PC-3 (cell line): ENCODE results near the gene SV2C. TPM values are rescaled to one million over a fixed set of nuclear protein-coding genes. Genes with fewer than 3 reads are reported as not detected.

Source experiments
- ATAC-seq: fragments of 200-7000 bp; cut with Tn5 transposase; 2 replicates; pipeline ENCODE4 v1.9.1; 2020; ENCODE audit warnings: mild to moderate bottlenecking, moderate library complexity
- BruUV-seq: library from RNA; stranded (reverse); fragments of 400-500 nt; replicated peaks from 2 replicates; lab custom pipeline; 2021; lab: Mats Ljungman, UMichigan
- CTCF ChIA-PET: fragments of 300-600 bp; sonication (Branson Sonifier 250); formaldehyde crosslinking; loops from one replicate; lab custom pipeline; 2022; ENCODE audit warnings: antibody characterized with exemption; lab: Charles Lee
- POLR2A ChIA-PET: fragments of 300-600 bp; sonication (Branson Sonifier 250); formaldehyde crosslinking; loops from one replicate; lab custom pipeline; 2022; ENCODE audit warnings: antibody characterized with exemption; ENCODE audit not compliant: unreplicated experiment; lab: Charles Lee
- DNase-seq: peaks from one replicate; pipeline ENCODE4 v3.0.0-alpha.2; 2015
- H2AFZ ChIP-seq: fragments of 300-600 bp; sonication (generic); 2 replicates; pipeline ENCODE4 v1.6.0; 2016; ENCODE audit warnings: antibody characterized with exemption, low read length
- H3F3A ChIP-seq: fragments of 300-600 bp; sonication (generic); one replicate; pipeline ENCODE4 v1.6.0; 2017; ENCODE audit warnings: antibody characterized with exemption, low read length, control low read depth, mild to moderate bottlenecking; ENCODE audit not compliant: unreplicated experiment
- H3K27ac ChIP-seq: fragments of 300-600 bp; sonication (generic); 2 replicates; pipeline ENCODE4 v1.5.1; 2016; ENCODE audit warnings: mild to moderate bottlenecking, low read length
- H3K27me3 ChIP-seq: fragments of 300-600 bp; sonication (generic); 2 replicates; pipeline ENCODE4 v1.6.1; 2016; ENCODE audit warnings: low read length, mixed read lengths
- H3K36me3 ChIP-seq: fragments of 300-600 bp; sonication (generic); 2 replicates; pipeline ENCODE4 v1.6.1; 2016; ENCODE audit warnings: low read depth, mixed run types, low read length, mixed read lengths
- H3K4me1 ChIP-seq: fragments of 300-600 bp; sonication (generic); 2 replicates; pipeline ENCODE4 v1.5.1; 2016; ENCODE audit warnings: low read length; ENCODE audit not compliant: insufficient read depth
- H3K4me2 ChIP-seq: fragments of 300-600 bp; sonication (generic); 2 replicates; pipeline ENCODE4 v1.6.0; 2016; ENCODE audit warnings: low read length
- H3K4me3 ChIP-seq: fragments of 300-600 bp; sonication (generic); 2 replicates; pipeline ENCODE4 v1.5.1; 2016; ENCODE audit warnings: mild to moderate bottlenecking, low read length, mixed read lengths
- H3K79me2 ChIP-seq: fragments of 300-600 bp; sonication (generic); 2 replicates; pipeline ENCODE4 v1.6.1; 2017; ENCODE audit warnings: low read length, mixed read lengths
- H3K9ac ChIP-seq: fragments of 300-600 bp; sonication (generic); 2 replicates; pipeline ENCODE4 v1.6.0; 2016; ENCODE audit warnings: mild to moderate bottlenecking, low read length
- H3K9me2 ChIP-seq: fragments of 300-600 bp; sonication (generic); replicated peaks from 2 replicates; pipeline ENCODE4 v1.6.1; 2016; ENCODE audit warnings: mixed run types, low read length, mixed read lengths
- H3K9me3 ChIP-seq: fragments of 300-600 bp; sonication (generic); 2 replicates; pipeline ENCODE4 v1.6.1; 2016; ENCODE audit warnings: low read length, mixed read lengths
- H4K20me1 ChIP-seq: fragments of 300-600 bp; sonication (generic); 2 replicates; pipeline ENCODE4 v1.6.1; 2016; ENCODE audit warnings: low read length, mixed read lengths
- EZH2 ChIP-seq: fragments of 300-600 bp; sonication (generic); IDR thresholded peaks from one replicate; pipeline ENCODE4 v1.6.1; 2017; ENCODE audit warnings: antibody characterized with exemption, mild to moderate bottlenecking, low read length; ENCODE audit not compliant: unreplicated experiment
- EZH2phosphoT487 ChIP-seq: fragments of 300-600 bp; sonication (generic); IDR thresholded peaks from 2 replicates; pipeline ENCODE4 v1.6.1; 2018; ENCODE audit warnings: mild to moderate bottlenecking, antibody characterized with exemption, low read length, borderline replicate concordance
- intact Hi-C: fragments of 100-400 bp; cut with micrococcal nuclease; formaldehyde crosslinking; loops from 2 replicates; pipeline ENCODE4 v1.9.0; 2023
- total RNA-seq: library from RNA; depleted of rRNA; stranded (reverse); fragments of >200 nt; gene quantifications from 2 replicates; pipeline ENCODE4 v1.2.3, GENCODE V29; 2014
- TF ChIP-seq, protein P1 (sequence below): fragments of 300-600 bp; sonication (generic); conservative IDR thresholded peaks from 2 replicates; pipeline ENCODE4 v1.5.1; 2017; ENCODE audit warnings: antibody characterized with exemption, low read depth, mild to moderate bottlenecking, low read length

The SV2C gene
- total RNA-seq, 1 experiment from 2014 or later = not detected

DNA sequence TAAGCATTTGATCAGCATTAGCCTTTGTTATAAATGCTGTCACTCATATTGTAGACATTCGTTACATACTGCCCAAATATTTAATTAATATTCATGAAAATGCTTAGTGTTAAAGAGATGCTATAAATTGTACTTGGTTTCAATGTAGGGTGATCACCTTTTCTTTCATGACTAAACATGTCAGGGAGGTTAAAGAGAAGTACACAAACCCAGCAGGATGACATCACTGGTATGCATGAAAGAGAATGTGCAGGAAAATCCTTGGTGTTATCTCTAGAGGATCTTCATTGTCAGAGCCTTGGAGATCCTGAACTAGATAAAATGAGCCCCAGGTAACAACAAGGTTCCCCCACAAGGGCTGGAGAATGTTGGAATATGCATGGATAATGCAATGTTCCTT lies 33.0 kb upstream of the SV2C start:
- intact Hi-C loops = no loop called here
- H3K4me3 ChIP-seq = no peak overlapping the region
- no peaks in the 10 kb centered on the region for H3K27me3 ChIP-seq
- H3K27ac ChIP-seq = no peak overlapping the region
- no peaks in the 10 kb centered on the region for H3K79me2 ChIP-seq
- H3K9me3 ChIP-seq = no peaks in the 10 kb centered on the region
- no peak overlapping the region for H2AFZ ChIP-seq
- ATAC-seq = no peak
- no peaks in the 10 kb centered on the region for H3K9me2 ChIP-seq
- TF ChIP-seq, protein P1, sequence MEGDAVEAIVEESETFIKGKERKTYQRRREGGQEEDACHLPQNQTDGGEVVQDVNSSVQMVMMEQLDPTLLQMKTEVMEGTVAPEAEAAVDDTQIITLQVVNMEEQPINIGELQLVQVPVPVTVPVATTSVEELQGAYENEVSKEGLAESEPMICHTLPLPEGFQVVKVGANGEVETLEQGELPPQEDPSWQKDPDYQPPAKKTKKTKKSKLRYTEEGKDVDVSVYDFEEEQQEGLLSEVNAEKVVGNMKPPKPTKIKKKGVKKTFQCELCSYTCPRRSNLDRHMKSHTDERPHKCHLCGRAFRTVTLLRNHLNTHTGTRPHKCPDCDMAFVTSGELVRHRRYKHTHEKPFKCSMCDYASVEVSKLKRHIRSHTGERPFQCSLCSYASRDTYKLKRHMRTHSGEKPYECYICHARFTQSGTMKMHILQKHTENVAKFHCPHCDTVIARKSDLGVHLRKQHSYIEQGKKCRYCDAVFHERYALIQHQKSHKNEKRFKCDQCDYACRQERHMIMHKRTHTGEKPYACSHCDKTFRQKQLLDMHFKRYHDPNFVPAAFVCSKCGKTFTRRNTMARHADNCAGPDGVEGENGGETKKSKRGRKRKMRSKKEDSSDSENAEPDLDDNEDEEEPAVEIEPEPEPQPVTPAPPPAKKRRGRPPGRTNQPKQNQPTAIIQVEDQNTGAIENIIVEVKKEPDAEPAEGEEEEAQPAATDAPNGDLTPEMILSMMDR = no peak
- TF ChIP-seq EZH2 (no peak), EZH2phosphoT487 (no peak)
- BruUV-seq = no TSS peak
- DNase-seq = no peak
- ChIA-PET POLR2A (no interaction called here), CTCF (no interaction called here)
- no peaks in the 10 kb centered on the region for H4K20me1 ChIP-seq
- H3F3A ChIP-seq = no peaks in the 10 kb centered on the region
- no peak overlapping the region for H3K9ac ChIP-seq
- H3K4me2 ChIP-seq = no peak overlapping the region
- no peaks in the 10 kb centered on the region for H3K36me3 ChIP-seq
- H3K4me1 ChIP-seq = no peaks in the 10 kb centered on the region

DNA sequence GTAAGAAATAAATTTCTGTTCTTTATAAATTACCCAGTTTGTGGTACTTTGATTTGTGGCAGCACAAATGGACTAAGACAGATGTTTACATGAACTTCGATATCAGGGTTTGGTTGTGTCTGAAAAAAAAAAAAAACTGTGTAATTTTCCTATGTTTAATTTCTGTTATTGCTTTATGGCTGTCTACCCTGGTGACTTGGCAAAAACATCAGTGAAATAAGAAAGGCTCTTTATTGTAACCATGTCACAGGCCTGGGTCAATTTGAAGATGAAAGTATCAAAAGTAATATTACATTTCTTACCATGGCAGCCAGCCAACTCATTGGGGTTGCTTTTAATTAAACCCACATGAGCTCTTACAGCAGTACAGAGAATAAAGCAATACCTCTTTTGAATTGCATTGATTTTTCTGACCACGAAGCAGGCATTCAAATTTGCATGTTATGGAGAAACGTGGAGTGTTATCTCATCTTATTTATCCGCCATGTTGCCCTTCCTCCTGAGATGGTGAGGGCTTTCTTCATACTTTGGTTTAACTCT lies 20.6 kb upstream of the SV2C start:
- no peak for DNase-seq

DNA sequence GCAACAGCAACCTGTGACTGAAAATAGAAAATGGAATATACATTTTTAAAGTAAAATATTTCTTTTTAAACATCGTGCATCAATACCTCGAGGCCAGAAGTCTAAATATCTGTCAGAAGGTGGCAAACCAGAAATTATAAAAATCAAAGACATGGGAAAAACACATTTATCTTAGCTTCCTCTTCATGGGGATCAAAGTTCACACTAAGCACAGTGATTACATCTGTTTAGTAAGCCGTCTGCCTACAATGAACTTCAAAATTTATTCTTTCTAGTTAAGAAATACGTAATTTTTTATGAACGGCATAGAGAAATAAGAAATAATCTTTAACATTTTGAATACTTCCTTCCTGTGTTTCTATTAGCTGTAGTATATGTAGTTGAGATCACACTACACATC lies 17.9 kb upstream of the SV2C start:
- H3K9me3 ChIP-seq = no peaks in the 10 kb centered on the region
- H3K4me3 ChIP-seq = no peak overlapping the region
- TF ChIP-seq, protein P1 = no peak
- TF ChIP-seq EZH2 (no peak), EZH2phosphoT487 (no peak)
- no peaks in the 10 kb centered on the region for H3K4me1 ChIP-seq
- no peaks in the 10 kb centered on the region for H3F3A ChIP-seq
- H3K27ac ChIP-seq = no peak overlapping the region
- POLR2A ChIA-PET = no interaction called here
- H3K4me2 ChIP-seq = no peak overlapping the region
- intact Hi-C loops = no loop called here
- no peak overlapping the region for H3K9ac ChIP-seq
- BruUV-seq = no TSS peak
- H3K79me2 ChIP-seq = no peaks in the 10 kb centered on the region
- CTCF ChIA-PET = no interaction called here
- no peaks in the 10 kb centered on the region for H3K9me2 ChIP-seq
- H3K36me3 ChIP-seq = no peaks in the 10 kb centered on the region
- H2AFZ ChIP-seq = no peak overlapping the region
- H4K20me1 ChIP-seq = no peaks in the 10 kb centered on the region
- H3K27me3 ChIP-seq = 0 out of 2 replicates have a peak, but pooled peaks cover 4% of the 10 kb centered on the region
- ATAC-seq (no peak), DNase-seq (no peak)

More for the DNA sequence above, 20.6 kb upstream of the SV2C start:
- CTCF ChIA-PET = no interaction called here
- ATAC-seq = no peak
- H4K20me1 ChIP-seq = no peaks in the 10 kb centered on the region
- no TSS peak for BruUV-seq
- no peak overlapping the region for H3K27ac ChIP-seq
- POLR2A ChIA-PET = no interaction called here
- H3K9ac ChIP-seq = no peak overlapping the region
- H3K79me2 ChIP-seq = no peaks in the 10 kb centered on the region
- H3F3A ChIP-seq = no peaks in the 10 kb centered on the region
- no peaks in the 10 kb centered on the region for H3K36me3 ChIP-seq
- H3K4me1 ChIP-seq = no peaks in the 10 kb centered on the region
- intact Hi-C loops = no loop called here
- H3K9me2 ChIP-seq = no peaks in the 10 kb centered on the region
- TF ChIP-seq EZH2phosphoT487 = no peak
- TF ChIP-seq, protein P1 = no peak
- TF ChIP-seq EZH2 = no peak
- 0 out of 2 replicates have a peak, but pooled peaks cover 4% of the 10 kb centered on the region for H3K27me3 ChIP-seq
- no peak overlapping the region for H2AFZ ChIP-seq
- no peaks in the 10 kb centered on the region for H3K9me3 ChIP-seq
- H3K4me2 ChIP-seq = no peak overlapping the region
- H3K4me3 ChIP-seq = no peak overlapping the region
